HG02981 (cell line): Measurements from ENCODE around the gene POM121L2.
"Not testable (repeated sequence)": the region's sequence is repeated elsewhere in the genome, so short reads cannot be mapped to it uniquely, and the experiment has no call there.

Source experiments
- ATAC-seq: cut with Tn5 transposase; IDR thresholded peaks from one replicate; pipeline ENCODE4 v1.9.1; 2021; ENCODE audit warnings: mild to moderate bottlenecking, moderate library complexity; ENCODE audit not compliant: unreplicated experiment

POM121L2 gene

DNA sequence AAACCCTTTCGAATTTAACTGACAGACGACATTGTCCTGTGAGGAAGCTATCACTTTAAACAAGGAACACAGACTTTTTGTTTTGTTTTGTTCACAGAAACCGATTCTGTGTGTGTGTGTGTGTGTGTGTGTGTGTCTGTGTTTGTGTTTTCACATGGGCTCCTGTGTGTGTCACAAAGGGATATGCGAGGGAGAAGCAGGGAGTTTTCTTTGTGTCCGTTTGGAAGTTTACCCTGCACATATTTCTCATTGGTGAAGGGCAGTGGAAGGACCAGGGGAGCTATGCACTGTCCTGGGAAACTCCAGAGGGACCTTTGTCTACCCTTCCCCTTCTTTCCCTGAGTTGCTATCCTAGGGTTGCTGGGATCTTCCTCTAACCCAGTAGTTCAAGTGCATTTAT is 17.7 kb downstream of the POM121L2 start:
- no peak for ATAC-seq

DNA sequence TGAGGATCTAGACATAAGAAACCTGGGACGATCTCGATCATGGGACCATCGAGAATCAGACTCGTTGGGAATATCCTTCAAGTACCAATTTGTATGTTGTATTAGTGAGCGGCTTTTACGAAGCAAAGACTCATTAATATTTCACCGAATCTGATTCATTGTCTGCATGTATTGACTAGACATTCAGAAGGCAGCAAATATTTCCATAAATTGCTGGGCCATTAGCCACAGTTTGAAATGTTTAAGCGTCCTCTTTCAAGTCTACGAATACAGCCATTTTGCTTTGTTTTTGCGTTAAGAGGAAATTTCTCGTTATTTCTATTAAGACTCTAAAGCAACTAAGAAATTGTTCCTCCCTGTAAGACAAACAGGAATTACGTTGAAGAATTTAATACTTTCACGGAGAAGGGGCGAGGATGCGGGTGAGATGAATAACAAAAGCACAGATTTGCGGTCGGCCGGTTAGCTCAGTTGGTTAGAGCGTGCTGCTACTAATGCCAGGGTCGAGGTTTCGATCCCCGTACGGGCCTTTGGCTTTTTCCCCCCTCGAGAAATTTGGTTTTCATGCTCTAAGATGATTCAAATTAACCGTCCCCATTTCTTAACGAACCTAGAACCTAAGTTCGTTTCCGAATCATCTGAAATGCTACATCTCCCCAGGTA is 18.5 kb downstream of the POM121L2 start:
- ATAC-seq, result no peak

DNA sequence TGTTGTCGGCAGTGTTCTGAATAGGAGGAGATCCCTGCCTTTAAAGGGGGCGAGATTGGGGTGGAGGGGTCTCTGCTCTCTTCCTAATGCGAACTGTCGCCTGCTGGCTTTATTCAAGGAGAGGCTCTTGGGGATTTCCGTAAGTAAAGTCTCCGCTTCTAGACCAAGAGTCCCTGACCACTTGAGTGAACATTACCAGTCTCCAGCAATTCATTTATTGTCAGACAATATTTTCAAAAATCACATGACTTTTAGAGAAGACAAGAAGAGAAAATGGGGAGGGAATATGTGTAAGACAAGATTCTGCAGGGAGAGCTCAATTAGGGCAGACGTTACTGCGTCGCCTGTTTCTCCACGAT is 21.2 kb downstream of the POM121L2 start:
- ATAC-seq, result no peak

DNA sequence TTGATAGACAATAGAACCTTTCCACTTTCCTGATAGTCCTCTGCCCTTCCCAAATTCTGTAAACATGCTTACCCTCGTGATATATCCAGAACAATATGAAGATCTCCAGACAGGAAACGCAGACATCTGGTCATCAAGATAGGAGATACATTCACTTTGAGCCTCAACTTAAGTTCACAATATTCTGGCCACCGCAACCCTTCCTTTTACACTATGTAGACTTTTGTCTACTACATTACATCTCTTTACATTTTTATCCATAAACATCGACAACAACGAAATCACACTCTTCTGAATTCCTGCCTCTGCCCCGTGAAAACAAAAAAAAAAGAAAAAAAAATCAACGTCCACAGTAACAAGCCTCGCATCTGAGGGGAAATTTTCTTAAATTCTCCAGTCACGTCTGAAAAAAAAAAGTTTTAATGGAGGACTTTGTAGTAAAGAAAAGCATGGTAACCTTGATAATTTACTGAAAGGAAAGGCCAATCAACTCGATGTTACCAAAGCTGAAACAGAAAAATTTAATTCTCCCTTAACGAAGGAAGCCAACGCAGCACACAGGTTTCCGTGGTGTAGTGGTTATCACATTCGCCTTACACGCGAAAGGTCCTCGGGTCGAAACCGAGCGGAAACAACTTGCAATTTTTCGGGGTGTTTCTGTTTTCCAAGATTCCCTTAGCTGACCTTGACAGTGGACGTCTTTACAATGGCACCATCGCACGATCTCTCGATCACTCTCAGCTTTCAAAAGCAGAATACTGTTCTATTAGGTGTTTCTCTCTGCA is 21.8 kb downstream of the POM121L2 start:
- ATAC-seq, result no peak

DNA sequence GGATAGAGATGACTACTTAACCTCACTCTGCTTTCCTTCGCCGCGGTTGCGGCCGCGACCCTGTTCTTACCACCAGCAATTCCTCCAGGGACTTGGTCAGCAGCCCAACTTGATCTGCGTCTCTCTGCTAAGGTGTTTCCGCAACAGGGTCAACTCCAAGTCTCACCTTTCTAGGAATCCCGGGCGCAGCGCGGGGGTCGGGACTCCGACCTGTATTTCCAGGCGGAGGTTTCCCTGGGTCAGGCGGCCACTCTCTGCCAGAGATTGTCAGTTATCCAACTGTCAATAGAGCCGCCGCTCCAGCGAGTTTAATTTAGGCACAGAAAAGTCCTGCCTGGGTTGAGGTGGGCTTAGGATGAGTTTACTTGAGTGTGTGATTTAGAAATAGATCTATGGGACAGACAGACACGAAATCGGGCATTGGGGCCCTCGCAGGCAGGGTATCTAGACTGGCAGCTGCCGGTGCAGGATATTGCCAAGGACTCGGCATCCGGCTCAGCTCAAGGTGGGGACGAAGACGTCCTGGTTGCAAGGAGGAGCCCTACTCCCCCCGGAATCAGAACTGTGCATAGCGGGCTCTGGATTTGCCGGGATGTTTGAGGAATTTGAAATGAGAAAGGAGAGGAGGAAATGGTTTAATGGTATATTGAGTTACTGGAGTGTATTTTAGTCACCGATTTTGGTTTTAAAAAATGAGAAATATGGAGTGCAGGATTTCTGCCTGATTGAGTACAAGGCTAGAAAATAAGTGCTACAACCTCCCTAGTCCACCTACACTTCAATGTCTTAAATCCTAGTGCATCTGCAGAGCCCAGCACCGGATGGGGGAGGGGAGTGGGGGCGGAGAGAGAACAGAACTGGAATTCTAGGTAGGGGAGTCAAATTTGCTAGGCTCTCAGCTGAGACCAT is 23.7 kb downstream of the POM121L2 start:
- ATAC-seq, result no peak

DNA sequence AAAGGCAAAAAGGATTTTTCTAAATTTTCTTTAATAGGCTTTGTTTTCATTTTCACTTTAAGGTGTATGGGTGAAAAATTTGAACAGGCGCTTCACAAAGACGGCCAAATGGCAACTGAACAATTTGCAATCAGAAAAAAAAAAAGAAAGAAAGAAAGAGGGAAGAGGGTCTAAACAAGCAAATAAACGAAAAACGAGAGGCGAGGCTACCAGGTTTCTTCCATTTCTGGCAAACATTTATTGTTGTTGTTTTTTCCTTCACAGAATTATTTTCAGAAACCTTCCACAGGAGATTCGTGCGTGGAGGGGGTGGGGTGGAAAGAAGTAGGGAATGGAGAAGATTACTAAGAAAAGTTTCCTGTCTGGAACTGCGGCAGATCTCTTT is 24.3 kb downstream of the POM121L2 start:
- no peak for ATAC-seq

DNA sequence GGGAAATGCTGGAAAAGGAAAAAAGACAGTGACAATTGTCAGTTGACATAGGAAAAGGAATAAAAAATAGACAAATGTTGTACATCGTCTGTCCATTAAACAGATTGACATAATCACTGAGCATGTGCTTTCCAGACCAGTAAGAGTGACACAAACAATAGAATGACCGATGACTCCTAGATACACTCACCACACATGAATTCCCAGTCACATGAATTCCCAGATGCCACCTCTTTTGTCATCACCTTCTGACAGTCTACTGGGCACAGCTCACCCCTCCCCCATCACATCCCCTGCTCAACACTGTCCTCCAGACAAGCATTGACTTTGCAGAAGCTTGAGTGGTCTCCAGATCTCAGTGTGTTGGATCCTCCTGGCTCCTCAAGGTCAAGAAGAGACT is 25.9 kb downstream of the POM121L2 start:
- no peak for ATAC-seq

DNA sequence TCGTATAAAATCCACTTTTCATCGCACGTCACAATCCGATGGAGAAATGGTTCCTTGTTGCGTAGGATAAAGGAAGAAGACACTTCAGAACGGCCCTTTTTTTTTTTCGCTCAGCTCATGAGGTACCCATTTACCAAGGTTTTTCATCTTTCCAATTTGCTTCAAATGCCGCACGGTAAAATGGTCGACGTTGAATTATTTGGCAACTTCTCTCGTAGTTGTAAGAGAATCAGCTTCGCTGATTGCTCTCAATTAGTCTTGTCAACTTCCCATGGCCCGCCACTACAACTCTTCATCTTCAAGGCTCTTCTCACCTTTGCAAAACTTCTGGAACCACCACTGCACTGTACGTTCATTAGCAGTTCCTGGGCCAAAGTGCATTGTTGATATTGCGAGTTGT is 28.8 kb downstream of the POM121L2 start:
- no peak for ATAC-seq

DNA sequence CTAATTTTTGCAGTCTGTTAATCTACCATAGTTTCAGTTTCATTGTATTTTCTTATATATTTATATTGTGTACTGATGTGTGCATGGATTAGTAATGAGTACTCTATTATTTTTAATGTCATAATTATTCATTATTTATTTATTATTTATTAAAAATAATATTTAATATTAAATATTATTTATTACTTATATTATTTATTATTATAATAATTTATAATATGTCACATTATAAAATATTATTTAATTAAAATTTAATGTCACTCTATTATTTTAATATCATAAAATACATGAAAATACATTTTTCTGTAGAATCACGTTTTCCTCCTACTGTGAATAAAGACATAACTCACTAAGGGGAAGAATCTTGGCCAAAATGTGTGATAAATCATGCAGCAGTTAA is 30.5 kb downstream of the POM121L2 start:
- no peak for ATAC-seq

DNA sequence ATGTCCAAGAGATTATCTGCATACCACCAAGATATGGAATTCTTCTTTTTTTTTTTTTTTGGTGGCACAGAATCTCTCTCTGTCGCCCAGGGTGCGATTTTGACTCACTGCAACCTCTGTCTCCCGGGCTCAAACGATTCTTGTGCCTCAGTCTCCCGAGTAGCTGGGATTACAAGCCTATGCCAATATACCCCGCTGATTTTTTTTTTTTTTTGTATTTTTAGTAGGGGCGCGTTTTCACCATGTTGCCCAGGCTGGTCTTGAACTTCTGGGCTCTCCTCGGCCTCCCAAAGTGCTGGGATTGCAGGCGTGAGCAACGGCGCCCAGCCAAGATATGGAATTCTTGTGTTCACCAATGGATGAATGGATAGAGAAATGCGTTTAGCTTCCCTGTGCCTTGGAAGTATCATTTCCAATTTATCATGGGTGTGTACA is 31.0 kb downstream of the POM121L2 start:
- no peak for ATAC-seq

DNA sequence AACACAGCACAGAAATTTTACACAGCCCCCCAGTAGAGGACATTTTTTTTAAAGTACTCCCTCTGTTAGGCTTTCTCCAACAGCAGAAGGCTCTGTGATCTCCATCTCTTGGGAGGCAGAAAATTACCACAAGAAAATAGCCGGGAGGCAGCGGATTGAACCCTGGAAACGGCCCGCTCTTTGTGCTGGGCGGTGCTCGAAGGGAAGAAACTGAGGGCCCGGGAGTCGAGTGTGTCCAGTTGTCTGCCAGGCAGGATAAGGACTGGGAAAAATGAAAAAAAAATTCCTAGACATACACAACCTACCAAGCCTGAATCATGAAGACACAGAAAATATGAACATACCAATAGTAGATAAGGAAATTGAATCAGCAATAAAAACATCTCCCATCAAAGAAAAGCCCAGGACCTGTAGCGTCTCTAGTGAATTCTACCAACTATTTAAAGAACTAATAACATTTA is 31.5 kb downstream of the POM121L2 start:
- ATAC-seq, result no peak

DNA sequence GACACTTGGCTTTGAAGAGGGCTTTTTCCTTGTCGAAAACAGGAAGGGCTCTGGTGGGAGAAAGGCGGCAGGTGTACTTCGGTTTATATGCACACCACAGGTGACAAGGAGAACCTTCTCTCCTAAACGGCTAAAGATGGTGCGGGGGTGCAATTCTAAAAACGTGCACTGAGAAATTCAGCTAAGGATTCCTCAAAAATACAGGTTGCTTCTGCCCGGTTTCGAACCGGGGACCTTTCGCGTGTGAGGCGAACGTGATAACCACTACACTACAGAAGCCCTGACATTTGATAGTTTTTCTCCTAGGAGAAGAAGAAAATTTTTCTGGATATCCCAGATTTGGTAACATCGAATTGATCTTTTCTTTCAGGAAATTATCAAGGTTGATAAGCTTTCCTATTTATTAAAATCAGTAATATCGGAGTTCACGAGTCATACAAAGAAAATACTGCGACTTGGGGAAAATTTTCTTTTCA is 32.0 kb downstream of the POM121L2 start:
- ATAC-seq, result no peak

DNA sequence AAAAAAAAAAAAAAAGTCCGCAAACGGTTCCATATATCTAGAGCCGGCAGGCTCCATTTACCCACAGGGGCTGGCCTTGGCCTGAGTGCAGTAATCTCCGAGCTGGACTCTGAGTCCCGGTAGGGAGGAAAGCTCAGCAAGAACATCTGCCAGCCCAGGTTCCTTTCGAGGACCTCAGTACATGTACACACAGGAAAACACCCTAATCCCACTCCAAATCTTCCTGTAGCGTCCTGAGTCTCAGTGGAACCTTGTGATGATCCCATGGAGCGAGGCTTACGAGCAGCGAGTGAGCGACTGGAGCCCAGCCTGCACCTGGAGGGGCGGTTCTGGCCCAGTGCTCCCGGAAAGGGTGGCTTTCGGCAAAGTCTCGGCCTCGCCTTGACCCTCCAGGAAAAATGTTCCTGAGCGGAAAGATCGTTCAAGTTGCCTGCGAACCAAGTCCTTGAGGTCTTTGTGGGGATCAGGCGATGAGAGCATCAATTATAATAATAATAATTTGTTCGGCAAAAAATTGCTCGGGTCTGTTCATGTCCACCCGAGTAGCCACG is 32.5 kb downstream of the POM121L2 start:
- ATAC-seq, result no peak

DNA sequence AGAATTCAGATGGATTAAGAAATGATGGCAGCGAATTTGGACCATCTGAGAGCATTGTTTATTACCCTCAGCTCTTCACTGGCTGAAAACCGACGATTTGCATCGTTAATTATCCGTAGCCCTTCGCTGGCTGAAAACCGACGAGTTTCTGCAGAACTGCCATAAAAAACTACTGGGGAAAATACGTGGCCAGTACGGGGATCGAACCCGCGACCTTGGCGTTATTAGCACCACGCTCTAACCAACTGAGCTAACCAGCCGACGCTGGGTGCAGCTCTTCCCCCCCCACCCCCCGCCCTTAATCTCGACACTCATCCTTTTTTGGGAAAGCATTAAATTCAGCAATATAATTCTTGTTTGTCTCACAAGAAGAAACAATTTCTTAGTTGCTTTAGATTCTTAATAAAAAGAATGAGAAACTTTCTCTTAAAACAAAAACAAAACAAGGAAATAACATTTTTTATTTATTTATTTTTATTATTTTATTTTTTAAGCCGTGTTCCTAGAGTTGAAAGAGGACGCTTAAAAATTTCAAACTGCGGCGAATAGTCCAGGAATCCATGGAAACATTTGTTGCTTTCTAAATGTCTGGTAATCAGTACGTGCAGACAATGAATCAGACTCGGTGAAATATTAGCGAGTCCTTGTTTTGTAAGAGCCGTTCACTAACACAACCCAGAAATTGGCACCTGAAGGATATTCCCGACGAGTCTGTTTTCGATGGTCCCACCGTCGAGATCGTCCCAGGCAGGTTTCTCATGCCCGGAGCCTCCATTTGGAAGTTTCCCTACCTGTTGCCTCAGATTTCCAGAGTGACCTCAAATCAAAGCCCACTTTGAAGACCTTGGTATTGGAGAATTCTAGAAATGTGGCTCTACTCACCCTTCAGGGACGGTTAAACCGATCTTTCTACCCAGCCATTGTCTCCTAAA is 36.8 kb downstream of the POM121L2 start:
- ATAC-seq, result no peak

DNA sequence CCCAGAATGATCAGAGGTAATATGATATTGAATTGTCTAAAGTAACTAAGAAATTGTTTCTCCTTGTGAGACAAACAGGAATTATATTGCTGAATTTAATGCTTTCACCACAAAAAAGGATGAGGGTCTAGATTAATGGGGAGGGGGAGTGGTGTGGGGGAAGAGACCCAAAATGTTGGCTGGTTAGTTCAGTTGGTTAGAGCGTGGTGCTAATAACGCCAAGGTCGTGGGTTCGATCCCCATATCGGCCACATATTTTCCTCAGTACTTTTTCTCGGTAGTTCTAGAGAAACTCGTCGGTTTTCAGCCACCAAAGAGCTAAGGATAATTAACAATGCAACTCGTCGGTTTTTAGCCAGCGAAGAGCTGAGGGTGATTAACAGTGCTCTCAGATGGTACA is 38.3 kb downstream of the POM121L2 start:
- ATAC-seq, result no peak

DNA sequence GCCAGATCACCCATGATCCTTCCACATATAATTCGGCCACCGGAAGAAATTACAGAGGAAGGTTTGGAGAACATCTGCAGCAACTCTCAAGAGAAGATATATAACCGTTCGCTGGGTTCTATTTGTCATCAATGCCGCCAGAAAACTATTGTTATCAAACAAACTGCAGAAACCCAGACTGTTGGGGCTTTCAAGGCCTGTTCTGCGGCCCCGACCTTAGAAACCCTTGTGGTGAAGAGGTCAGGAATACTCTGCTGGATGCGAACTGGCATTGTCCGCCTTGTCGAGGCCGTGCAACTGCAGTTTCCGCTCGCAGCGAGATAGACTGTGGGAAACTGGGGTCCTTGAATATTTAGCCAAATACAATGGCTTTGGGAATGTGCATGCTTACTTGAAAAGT is 43.3 kb downstream of the POM121L2 start:
- no peak for ATAC-seq

DNA sequence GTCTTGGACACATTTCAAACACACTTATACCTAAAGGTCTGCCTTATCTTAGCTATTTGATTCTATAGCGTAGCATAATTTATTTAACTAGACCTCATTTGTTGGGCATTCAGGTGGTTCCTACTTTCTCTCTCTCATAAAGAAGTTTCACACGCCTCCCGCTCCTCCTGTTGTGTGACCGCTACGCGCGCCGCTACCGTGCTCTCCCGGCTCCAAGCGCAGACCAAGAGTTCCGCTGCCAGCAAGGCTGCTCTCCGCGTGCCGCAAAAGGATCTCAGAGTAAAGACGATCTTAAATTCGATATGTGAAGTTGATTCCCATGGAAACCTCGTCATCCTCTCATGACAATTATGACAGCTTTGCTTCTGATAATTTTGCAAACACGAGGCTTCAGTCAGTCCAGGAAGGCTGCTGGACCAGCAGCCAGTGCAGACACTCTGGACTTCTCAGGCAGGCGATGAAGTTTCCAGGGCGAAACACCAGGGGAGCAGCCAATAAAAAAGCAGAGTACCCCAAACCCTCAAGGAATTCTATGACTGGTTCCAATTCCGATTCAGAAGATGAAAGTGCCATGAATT is 44.1 kb downstream of the POM121L2 start:
- no peak for ATAC-seq

DNA sequence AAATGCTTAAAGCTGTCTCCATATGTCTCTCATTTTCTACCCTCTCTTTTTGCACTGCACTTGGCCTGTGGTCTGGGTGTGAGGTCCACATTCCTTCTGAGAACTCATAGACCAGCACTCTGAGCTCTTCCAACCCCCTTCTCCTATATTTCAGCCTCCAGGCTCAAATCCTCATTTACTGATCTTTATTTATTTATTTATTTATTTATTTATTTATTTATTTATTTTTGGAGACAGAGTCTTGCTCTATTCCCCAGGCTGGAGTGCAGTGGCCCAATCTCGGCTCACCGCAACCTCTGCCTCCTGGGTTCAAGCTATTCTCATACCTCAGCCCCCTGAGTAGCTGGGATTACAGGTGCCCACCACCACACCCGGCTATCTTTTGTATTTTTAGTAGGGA is 45.1 kb downstream of the POM121L2 start:
- not testable (repeated sequence) for ATAC-seq

DNA sequence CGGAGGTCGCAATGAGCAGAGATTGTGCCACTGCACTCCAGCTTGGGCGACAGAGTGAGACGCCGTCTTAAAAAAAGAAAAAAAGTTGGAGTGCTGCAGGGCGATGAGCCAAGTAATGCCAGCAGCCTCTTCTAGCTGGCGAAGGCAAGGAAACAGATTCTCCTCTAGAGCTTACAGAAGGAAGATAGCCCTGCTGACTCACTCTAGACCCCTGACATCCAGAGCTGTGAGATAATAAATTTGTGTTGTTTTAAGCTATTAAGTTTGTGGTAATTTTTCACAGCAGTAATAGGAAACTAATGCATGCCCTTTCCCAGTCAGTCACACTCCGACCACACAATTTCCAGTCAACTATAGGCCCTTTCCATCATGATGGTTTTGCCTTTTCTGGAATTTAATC is 48.2 kb downstream of the POM121L2 start:
- no peak for ATAC-seq
